ENCODE data around the gene ENOX1.

- TF ChIP-seq POLR2A (IDR thresholded peaks at IDR 0.05), result no peak
- TF ChIP-seq CTCF (IDR thresholded peaks at IDR 0.05), result no peak
Observed at GRCh38 chr13:43669964-43670363, 116.8 kb downstream of the ENOX1 start.
